ENCODE measurements around the gene GLT8D2. TPM values are rescaled to one million over a fixed set of nuclear protein-coding genes. Genes with fewer than 3 reads are reported as not detected.

GLT8D2 gene
- polyA plus RNA-seq, 3 donors: not detected

- peaks cover 5% of the 10 kb centered on the region for H4K20me1 ChIP-seq (ENCODE audit: insufficient read depth, low read length)
- peaks cover 14 to 22% of the 10 kb centered on the region in 2 donors for H3K4me1 ChIP-seq (ENCODE audit: control insufficient read depth in 1 of 2, insufficient read depth in 2 of 2, low read length in 2 of 2)
- WGBS (ENCODE audit: insufficient coverage): 0% methylated on average over 55 of the region's 74 CpGs
- Mint-ChIP-seq H3K9me3 (no peaks in the 10 kb centered on the region), H3K27me3 (ENCODE audit: low read depth in 3 of 3) (peaks cover 8 to 19% (median 12%) of the 10 kb centered on the region in 3 donors), H3K36me3 (peaks cover 13 to 14% of the 10 kb centered on the region in 2 donors), H3K27ac (peak within 1 kb of the TSS; percentile 87 to 96 (median 92)), H3K4me3 (peak within 1 kb of the TSS; percentile 93 to 95), H3K4me1 (peaks cover 23% of the 10 kb centered on the region)
- H3K27ac ChIP-seq (ENCODE audit: low read depth in 1 of 2, low read length in 2 of 2): peak within 1 kb of the TSS; percentile 26 to 82
- peak; percentile 76 to 79 (median 79) for DNase-seq
- H2AFZ ChIP-seq (ENCODE audit: insufficient read depth, low read depth, low read length, poor library complexity, severe bottlenecking): peak within 1 kb of the TSS; percentile 100
- no peaks in the 10 kb centered on the region for H3K9me3 ChIP-seq (replicated peaks in 1 of 2; ENCODE audit: control insufficient read depth in 1 of 2, insufficient read depth in 1 of 2, low read length in 2 of 2)
- no peak for TF ChIP-seq CTCF (IDR thresholded peaks at IDR 0.05)
- intact Hi-C loops (cut with micrococcal nuclease): loop anchor here (5.0 to 10.0 kb wide), 3 partner anchors 43 to 129 kb away; partner anchors contain the start of genes NFYB (in 2 of the 2) and HSP90B1 (in 1 of the 2)
- H3K9ac ChIP-seq (ENCODE audit: insufficient read depth, low read length, poor library complexity, severe bottlenecking): peak within 1 kb of the TSS; percentile 81
- H3K79me2 ChIP-seq (ENCODE audit: insufficient read depth, low read length): peaks cover 23% of the 10 kb centered on the region
- H3K36me3 ChIP-seq (replicated peaks in 1 of 2; ENCODE audit: control insufficient read depth in 1 of 2, insufficient read depth in 2 of 2, low read length in 2 of 2): peaks cover 12 to 17% of the 10 kb centered on the region in 2 donors
- H3K4me3 ChIP-seq (replicated peaks in 1 of 3; ENCODE audit: low read depth in 2 of 3, low read length in 3 of 3): peak within 1 kb of the TSS; percentile 57 to 96 (median 95)
- peaks cover 0 to 8% of the 10 kb centered on the region in 2 donors for H3K27me3 ChIP-seq (ENCODE audit: control insufficient read depth in 2 of 2, insufficient read depth in 2 of 2, low read length in 2 of 2)
- peak within 1 kb of the TSS; percentile 86 for H3K4me2 ChIP-seq (replicated peaks; ENCODE audit: extremely low read depth, low read length, poor library complexity, severe bottlenecking)
Observed at GRCh38 chr12:104064031-104064841, 14.2 kb upstream of the GLT8D2 start, which contains the start of gene HCFC2. TSS of gene HCFC2 (plus strand) at chr12:104064531. CDS start at chr12:104064561, 30 bp downstream.

GRCh38 chr12:104063712-104064030 is 13.7 kb upstream of the GLT8D2 start:
- Histone ChIP-seq H3K4me1 (ENCODE audit: control insufficient read depth in 1 of 2, insufficient read depth in 2 of 2, low read length in 2 of 2) (peaks cover 14 to 22% of the 10 kb centered on the region in 2 donors), H2AFZ (ENCODE audit: insufficient read depth, low read depth, low read length, poor library complexity, severe bottlenecking) (peak overlapping the region; percentile 100), H3K9ac (ENCODE audit: insufficient read depth, low read length, poor library complexity, severe bottlenecking) (peak overlapping the region; percentile 81), H3K27ac (ENCODE audit: low read depth in 1 of 2, low read length in 2 of 2) (peak overlapping the region in 1 of 2 donors; percentile 82), H3K4me2 (replicated peaks; ENCODE audit: extremely low read depth, low read length, poor library complexity, severe bottlenecking) (peak overlapping the region; percentile 86), H3K79me2 (ENCODE audit: insufficient read depth, low read length) (peaks cover 23% of the 10 kb centered on the region), H3K4me3 (replicated peaks in 1 of 3; ENCODE audit: low read depth in 2 of 3, low read length in 3 of 3) (peak overlapping the region; percentile 57 to 96 (median 95)), H3K27me3 (ENCODE audit: control insufficient read depth in 2 of 2, insufficient read depth in 2 of 2, low read length in 2 of 2) (peaks cover 0 to 8% of the 10 kb centered on the region in 2 donors), H3K36me3 (replicated peaks in 1 of 2; ENCODE audit: control insufficient read depth in 1 of 2, insufficient read depth in 2 of 2, low read length in 2 of 2) (peaks cover 12 to 13% of the 10 kb centered on the region in 2 donors), H4K20me1 (ENCODE audit: insufficient read depth, low read length) (peaks cover 5% of the 10 kb centered on the region), H3K9me3 (replicated peaks in 1 of 2; ENCODE audit: control insufficient read depth in 1 of 2, insufficient read depth in 1 of 2, low read length in 2 of 2) (no peaks in the 10 kb centered on the region)
- TF ChIP-seq CTCF (IDR thresholded peaks at IDR 0.05): no peak
- H3K4me1 Mint-ChIP-seq: peaks cover 23% of the 10 kb centered on the region
- peaks cover 9 to 10% of the 10 kb centered on the region in 2 donors for H3K36me3 Mint-ChIP-seq
- peaks cover 8 to 19% (median 12%) of the 10 kb centered on the region in 3 donors for H3K27me3 Mint-ChIP-seq (ENCODE audit: low read depth in 3 of 3)
- no peaks in the 10 kb centered on the region for H3K9me3 Mint-ChIP-seq
- H3K4me3 Mint-ChIP-seq: peak overlapping the region; percentile 93 to 95
- WGBS (ENCODE audit: insufficient coverage): 0% methylated on average over 6 of the region's 7 CpGs
- H3K27ac Mint-ChIP-seq: no peak overlapping the region
- no peak for DNase-seq
- intact Hi-C loops (cut with micrococcal nuclease): loop anchor here (5.0 to 10.0 kb wide), 3 partner anchors 44 to 129 kb away; partner anchors contain the start of genes NFYB (in 2 of the 2) and HSP90B1 (in 1 of the 2)

Measured in CD14-positive monocyte (primary cell).